Retinal pigment epithelial cell (primary cell): ENCODE results near the gene SOX1.

ENCODE experiments used
- DNase-seq: peaks from one replicate; pipeline ENCODE4 v3.0.0-alpha.2; 2010; ENCODE audit warnings: low read depth
- H3K4me3 ChIP-seq: 2 replicates; pipeline ENCODE4 v1.5.1; 2011; ENCODE audit warnings: mild to moderate bottlenecking, low read length, control low read depth, moderate library complexity
- TF ChIP-seq, protein P1 (sequence below): conservative IDR thresholded peaks from 2 replicates; pipeline ENCODE4 v1.5.1; 2011; ENCODE audit warnings: low read depth, low read length, control low read depth, inconsistent platforms

SOX1 gene

DNA sequence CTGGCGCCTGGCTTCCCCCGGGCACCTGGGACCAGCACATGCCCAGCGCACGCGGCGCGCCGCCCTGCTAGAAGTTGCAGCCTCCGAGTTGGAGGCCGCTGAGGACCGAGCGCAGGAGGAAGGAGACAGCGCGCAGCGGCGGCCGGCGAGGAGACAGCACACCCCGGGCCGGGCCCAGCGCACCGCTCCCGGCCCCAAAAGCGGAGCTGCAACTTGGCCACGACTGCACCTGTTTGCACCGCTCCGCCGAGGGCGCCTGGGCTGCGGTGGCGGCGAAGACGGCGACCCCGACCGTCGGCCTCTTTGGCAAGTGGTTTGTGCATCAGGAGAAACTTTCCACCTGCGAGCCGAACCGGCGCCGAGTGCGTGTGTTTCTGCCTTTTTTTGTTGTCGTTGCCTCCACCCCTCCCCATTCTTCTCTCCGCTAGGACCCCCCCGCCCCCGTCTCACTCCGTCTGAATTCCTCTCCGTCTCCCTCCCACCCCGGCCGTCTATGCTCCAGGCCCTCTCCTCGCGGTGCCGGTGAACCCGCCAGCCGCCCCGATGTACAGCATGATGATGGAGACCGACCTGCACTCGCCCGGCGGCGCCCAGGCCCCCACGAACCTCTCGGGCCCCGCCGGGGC, at the start of gene SOX1:
Gene SOX1, plus strand, starts transcription at position 34 of the 626 bp plus-strand sequence. Its CDS starts 510 bp downstream, at position 544.
- TF ChIP-seq, protein P1, sequence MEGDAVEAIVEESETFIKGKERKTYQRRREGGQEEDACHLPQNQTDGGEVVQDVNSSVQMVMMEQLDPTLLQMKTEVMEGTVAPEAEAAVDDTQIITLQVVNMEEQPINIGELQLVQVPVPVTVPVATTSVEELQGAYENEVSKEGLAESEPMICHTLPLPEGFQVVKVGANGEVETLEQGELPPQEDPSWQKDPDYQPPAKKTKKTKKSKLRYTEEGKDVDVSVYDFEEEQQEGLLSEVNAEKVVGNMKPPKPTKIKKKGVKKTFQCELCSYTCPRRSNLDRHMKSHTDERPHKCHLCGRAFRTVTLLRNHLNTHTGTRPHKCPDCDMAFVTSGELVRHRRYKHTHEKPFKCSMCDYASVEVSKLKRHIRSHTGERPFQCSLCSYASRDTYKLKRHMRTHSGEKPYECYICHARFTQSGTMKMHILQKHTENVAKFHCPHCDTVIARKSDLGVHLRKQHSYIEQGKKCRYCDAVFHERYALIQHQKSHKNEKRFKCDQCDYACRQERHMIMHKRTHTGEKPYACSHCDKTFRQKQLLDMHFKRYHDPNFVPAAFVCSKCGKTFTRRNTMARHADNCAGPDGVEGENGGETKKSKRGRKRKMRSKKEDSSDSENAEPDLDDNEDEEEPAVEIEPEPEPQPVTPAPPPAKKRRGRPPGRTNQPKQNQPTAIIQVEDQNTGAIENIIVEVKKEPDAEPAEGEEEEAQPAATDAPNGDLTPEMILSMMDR, result no peak
- no peak for DNase-seq
- H3K4me3 ChIP-seq, result no peak within 1 kb of the TSS

- TF ChIP-seq, protein P1, result no peak
- no peak overlapping the region for H3K4me3 ChIP-seq
- no peak for DNase-seq
Measured at GRCh38 chr13:112024577-112024976, 42.4 kb upstream of the SOX1 start.

DNA sequence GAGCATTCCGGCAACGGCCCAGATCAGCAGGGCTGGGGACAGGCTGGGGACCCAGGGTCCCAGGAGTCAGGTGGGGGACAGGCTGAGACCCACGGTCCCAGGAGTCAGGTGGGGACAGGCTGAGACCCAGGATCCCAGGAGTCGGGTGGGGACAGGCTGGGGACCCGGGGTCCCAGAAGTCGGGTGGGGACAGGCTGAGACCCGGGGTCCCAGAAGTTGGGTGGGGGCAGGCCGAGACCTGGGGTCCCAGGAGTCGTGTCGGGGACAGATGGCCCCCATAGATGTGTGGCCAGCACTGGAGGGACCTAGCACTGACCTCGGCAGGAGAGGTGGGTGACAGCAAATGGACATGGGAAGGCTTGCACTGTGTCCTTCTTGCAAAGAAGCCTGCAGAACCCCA, 39.7 kb upstream of the SOX1 start:
- H3K4me3 ChIP-seq, result no peak overlapping the region
- DNase-seq, result no peak
- TF ChIP-seq, protein P1, result no peak

- DNase-seq, result no peak
- TF ChIP-seq, protein P1, result no peak
- H3K4me3 ChIP-seq, result no peak overlapping the region
Measured at GRCh38 chr13:112028481-112028880, 38.5 kb upstream of the SOX1 start.

DNA sequence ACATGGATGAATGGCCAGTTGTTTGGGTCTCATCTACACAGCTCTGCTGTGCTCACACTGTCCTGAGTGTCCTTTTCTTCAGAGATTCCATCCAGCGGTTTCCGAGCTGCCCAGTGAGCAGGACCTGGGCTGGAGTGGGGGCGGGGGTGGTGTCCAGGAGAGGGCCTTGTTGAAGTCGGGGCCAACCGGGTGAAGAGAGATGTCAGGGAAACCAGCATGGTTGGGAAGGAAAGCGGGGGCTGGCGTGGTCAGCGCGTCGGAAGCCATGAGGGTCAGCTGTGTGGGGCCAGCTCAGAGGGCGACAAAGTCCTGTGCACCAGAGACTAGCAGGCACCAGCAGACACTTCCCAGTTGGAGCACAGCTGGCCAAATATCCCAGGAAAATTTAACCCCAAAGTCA, 37.8 kb upstream of the SOX1 start:
- TF ChIP-seq, protein P1, result no peak
- DNase-seq, result no peak
- no peak overlapping the region for H3K4me3 ChIP-seq

DNA sequence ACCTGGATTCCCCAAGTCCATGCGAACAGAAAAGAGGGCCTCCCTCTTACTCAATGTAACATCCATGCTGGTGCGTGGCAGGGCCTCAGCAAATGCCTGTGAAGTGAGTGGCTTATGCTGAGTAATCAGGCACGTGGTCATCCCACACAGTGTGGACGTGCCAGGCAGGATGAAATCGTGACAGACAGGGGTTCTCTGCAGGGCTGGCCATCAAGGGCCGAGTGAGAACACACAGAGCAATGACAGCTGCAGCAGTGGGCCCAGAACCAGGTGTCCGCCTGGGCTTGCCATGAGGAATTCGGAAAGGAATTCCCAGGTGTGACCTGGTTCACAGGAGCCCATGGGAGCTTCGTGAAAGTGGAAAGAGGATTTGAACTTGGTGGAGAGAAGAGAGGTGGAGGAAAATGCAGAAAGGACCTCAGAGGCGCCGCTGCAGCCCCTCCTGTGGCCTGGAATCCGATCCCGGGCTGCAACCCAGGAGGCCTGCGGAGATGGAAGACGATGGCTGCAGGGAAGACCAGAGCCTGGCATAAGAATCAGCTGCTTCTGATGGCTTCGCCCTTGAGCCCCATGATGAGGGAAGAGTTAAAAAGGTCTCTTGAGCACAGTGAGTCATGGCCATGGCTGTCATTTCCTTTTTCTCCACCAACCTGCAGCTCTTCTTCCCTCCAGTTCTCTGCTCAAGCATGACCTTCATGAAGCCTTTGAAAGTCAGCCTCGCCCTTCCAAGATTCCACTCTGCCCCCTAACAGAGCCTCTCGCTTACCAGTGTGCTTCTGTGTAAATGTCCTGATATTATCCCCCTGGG, 34.6 kb upstream of the SOX1 start:
- no peak overlapping the region for H3K4me3 ChIP-seq
- TF ChIP-seq, protein P1, result no peak
- no peak for DNase-seq

GRCh38 chr13:112034231-112034630, 32.7 kb upstream of the SOX1 start:
- DNase-seq, result no peak
- TF ChIP-seq, protein P1, result no peak
- no peak overlapping the region for H3K4me3 ChIP-seq
